ENCODE results near the gene FNBP1. TPM values are rescaled to one million over a fixed set of nuclear protein-coding genes. Genes with fewer than 3 reads are reported as not detected.

Gene FNBP1
- total RNA-seq, 1 donor from 2014 or later = 12.1 TPM

- no peaks in the 10 kb centered on the region for H3K27me3 ChIP-seq (ENCODE audit: control insufficient read depth, insufficient read depth, low read length)
- no peak overlapping the region for H3K4me3 ChIP-seq (ENCODE audit: low read depth, low read length)
- no peak for DNase-seq (ENCODE audit: low read depth)
- no peak for TF ChIP-seq CTCF (IDR thresholded peaks at IDR 0.05; ENCODE audit: insufficient read depth, low read length, poor library complexity, severe bottlenecking)
- H3K36me3 ChIP-seq (ENCODE audit: control insufficient read depth, insufficient read depth, low read length) = no peaks in the 10 kb centered on the region
Measured at GRCh38 chr9:129934041-129934591, 108.9 kb downstream of the FNBP1 start.

DNA sequence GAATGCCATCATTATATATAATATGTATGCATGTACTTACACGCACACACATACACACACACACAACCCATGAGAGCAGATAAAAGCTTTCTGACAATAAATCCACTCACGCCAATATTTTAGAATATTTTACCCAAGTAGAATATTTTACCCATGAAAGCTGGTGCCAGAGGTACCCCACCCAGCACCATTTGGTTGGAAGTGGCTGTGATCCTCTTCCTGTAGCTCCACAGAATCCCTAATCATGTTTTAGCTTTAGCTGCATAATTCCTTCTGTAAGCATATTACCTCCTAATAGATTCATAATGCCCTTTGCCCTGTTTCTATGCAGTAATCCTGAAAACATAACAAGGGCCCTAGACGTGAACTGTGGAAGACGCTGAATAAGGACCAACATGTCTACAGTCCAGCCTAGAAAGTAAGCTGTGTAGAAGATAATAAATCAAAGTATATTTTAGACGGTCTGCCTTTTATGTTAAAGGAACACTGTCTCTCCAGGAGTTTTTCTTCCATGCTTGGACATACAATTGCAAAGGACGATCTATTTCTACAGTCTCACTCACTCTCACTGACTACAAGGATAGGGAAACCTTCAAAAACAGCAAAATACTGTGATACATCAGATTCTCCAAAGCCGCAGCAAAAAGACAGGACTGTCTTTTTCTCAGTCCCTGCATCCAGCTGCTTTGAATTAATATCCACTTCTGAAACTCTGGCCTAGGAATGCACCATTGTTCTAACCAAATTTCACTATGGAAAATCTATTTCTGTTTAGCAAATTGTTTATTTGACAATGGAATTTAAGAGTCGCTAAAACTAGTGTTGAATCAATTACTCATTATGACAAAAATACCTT, 109.6 kb downstream of the FNBP1 start:
- no peak for DNase-seq (ENCODE audit: low read depth)
- Histone ChIP-seq H3K27me3 (ENCODE audit: control insufficient read depth, insufficient read depth, low read length) (no peaks in the 10 kb centered on the region), H3K4me3 (ENCODE audit: low read depth, low read length) (no peak overlapping the region), H3K36me3 (ENCODE audit: control insufficient read depth, insufficient read depth, low read length) (no peaks in the 10 kb centered on the region)
- TF ChIP-seq CTCF (IDR thresholded peaks at IDR 0.05; ENCODE audit: insufficient read depth, low read length, poor library complexity, severe bottlenecking) = no peak

- TF ChIP-seq CTCF (IDR thresholded peaks at IDR 0.05; ENCODE audit: insufficient read depth, low read length, poor library complexity, severe bottlenecking) = no peak
- Histone ChIP-seq H3K4me3 (ENCODE audit: low read depth, low read length) (no peak overlapping the region), H3K36me3 (ENCODE audit: control insufficient read depth, insufficient read depth, low read length) (no peaks in the 10 kb centered on the region), H3K27me3 (ENCODE audit: control insufficient read depth, insufficient read depth, low read length) (no peaks in the 10 kb centered on the region)
- DNase-seq (ENCODE audit: low read depth) = no peak
Measured at GRCh38 chr9:129932303-129933151, 110.5 kb downstream of the FNBP1 start.

GRCh38 chr9:129930743-129931142, 112.2 kb downstream of the FNBP1 start:
- no peak for DNase-seq (ENCODE audit: low read depth)
- TF ChIP-seq CTCF (IDR thresholded peaks at IDR 0.05; ENCODE audit: insufficient read depth, low read length, poor library complexity, severe bottlenecking) = no peak

GRCh38 chr9:129929496-129930125, 113.4 kb downstream of the FNBP1 start:
- Histone ChIP-seq H3K36me3 (ENCODE audit: control insufficient read depth, insufficient read depth, low read length) (no peaks in the 10 kb centered on the region), H3K27me3 (ENCODE audit: control insufficient read depth, insufficient read depth, low read length) (no peaks in the 10 kb centered on the region), H3K4me3 (ENCODE audit: low read depth, low read length) (no peak overlapping the region)
- TF ChIP-seq CTCF (IDR thresholded peaks at IDR 0.05; ENCODE audit: insufficient read depth, low read length, poor library complexity, severe bottlenecking) = no peak
- no peak for DNase-seq (ENCODE audit: low read depth)

More at GRCh38 chr9:129930743-129931142, 112.2 kb downstream of the FNBP1 start:
- H3K36me3 ChIP-seq (ENCODE audit: control insufficient read depth, insufficient read depth, low read length) = no peaks in the 10 kb centered on the region
- no peaks in the 10 kb centered on the region for H3K27me3 ChIP-seq (ENCODE audit: control insufficient read depth, insufficient read depth, low read length)
- no peak overlapping the region for H3K4me3 ChIP-seq (ENCODE audit: low read depth, low read length)
